HG03103 (cell line): Measurements from ENCODE around the gene GPR180.

ENCODE experiments used
- ATAC-seq: cut with Tn5 transposase; IDR thresholded peaks from one replicate; pipeline ENCODE4 v1.9.1; 2021; ENCODE audit warnings: low read depth; ENCODE audit not compliant: unreplicated experiment

Gene GPR180

DNA sequence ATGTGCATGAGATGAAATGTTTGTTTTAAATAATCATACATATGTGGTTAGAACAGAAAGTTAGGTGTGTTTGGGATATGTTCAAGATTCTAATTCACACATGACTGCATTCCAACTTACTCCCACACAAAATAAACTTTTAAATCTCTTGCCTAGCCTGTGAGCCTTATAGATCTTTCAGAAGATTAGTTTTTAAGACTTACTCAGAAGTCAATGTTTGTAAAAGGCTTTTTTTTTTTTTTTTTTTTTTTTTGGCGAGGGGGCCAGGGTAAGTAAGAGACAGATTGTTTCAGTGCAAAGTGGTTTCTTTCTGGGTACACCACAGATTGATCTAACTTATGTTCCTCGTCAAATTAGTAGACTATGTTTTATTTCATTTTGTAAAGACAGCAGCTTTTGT lies 39.1 kb downstream of the GPR180 start:
- ATAC-seq: no peak

DNA sequence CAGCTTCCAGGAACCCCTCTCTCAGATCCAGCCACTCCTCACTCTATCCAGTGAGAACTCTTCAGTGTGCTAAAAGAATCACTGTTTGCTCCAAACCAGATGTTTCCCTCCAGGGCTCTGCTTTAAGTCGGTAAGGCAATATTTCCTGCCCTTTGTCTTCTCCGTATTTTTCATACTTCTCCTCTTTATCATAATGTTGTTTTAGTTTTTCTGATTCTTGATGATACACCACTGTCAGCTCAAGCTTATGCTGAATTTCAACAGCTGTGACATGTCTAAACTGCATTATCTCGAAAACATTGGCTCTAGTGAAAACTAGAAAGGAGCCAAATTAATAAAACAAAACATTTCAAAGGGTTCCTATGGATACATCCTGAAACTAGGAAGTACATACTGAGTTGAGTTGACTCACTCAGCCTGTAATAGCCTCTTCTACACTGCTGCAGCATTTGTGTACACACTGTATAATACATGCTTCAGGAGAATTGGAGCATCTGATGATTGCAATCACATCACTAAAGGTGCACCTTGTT lies 39.8 kb downstream of the GPR180 start:
- no peak for ATAC-seq

GRCh38 chr13:94646904-94647303 lies 45.2 kb downstream of the GPR180 start:
- ATAC-seq: peak; percentile 83

- no peak for ATAC-seq
Observed at GRCh38 chr13:94656176-94656575, 54.5 kb downstream of the GPR180 start.

DNA sequence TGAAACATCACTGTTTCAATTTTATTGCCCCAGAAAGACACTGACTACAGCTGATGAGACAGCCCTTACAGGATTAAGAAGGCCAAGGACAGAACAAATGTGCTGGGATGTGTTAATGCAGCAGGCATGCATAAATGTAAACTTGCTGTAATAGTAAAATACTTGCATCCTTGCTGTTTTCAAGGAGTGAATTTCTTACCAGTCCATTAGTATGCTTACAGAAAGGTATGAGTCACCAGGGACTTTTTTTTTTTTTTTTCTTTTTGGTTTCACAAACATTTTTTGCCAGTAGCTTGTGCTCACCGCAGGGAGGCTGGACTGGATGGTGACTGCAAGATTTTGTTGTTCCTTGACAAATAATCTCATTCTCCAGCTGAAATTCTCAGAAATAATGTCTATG lies 55.1 kb downstream of the GPR180 start:
- peak; percentile 85 for ATAC-seq

DNA sequence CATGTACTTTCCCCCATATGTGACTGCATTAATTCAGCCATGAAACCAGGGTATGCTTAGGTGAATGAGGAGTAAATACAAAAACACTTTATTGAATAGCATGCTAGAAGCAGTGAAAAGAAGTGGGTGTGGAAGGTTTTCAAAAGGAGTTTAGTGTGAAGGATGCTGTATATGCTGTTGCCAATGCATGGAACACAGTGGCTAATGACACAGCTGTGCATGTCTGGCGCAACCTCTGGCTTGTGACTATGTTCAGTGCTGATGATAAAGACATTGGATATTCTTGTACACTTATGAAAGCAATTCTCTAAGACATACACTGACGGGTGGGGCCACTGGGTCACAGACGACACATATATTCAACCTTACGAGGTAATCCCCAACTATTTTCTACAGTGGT lies 55.5 kb downstream of the GPR180 start:
- ATAC-seq: peak; percentile 11

DNA sequence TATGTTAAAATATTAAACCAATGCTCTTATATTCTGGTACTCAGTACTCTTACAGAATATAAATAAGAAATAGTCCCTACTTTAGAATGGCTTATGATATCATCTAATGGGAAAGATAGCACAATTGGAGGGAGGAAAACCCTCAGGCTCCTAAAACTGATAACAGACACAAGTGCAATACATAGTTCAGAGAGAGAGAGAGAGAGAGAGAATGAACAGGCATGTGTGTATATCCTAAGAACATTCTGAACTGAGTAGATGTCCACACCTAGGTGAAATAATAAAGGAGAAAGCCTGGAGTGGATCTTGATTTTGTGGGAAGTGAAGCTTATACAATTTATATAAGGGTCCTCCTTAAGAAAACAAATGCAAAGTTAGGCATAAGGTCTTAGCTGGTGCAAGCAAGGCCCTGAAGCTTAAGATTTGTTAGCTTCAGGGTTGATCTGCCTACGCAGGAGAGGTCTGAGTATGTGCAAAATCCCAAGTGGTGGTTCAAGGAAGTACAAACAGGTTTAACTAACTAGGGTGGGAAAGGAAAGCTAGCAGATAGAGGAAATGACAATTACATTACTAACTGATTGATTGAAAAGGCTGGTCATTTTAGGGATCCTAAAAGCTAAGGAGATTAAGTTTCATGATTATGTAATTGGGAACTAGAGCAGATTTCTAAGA lies 57.4 kb downstream of the GPR180 start:
- no peak for ATAC-seq

- ATAC-seq: no peak
Observed at GRCh38 chr13:94659598-94659946, 57.9 kb downstream of the GPR180 start.

- no peak for ATAC-seq
Observed at GRCh38 chr13:94660695-94661326, 59.2 kb downstream of the GPR180 start.

DNA sequence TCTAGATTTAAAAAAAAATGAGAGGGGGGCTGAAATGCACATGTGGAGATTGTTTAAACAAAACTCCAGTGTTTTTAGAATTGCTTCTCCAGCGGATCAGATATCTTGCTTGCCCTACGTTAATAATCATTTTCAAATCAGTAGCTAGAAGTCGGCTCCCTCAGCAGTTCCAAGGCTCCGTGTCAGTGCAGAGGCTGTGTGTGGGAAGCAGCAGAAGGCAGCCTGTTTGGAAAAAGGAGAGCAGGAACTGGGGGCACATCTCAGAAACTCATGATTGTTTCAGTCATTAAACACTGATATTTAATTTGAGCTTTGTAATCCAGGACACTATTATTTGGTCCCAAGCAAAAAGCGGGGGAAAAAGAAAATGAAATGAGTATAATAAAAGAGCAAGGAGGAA lies 59.7 kb downstream of the GPR180 start:
- no peak for ATAC-seq

- no peak for ATAC-seq
Observed at GRCh38 chr13:94662274-94662945, 60.8 kb downstream of the GPR180 start.

DNA sequence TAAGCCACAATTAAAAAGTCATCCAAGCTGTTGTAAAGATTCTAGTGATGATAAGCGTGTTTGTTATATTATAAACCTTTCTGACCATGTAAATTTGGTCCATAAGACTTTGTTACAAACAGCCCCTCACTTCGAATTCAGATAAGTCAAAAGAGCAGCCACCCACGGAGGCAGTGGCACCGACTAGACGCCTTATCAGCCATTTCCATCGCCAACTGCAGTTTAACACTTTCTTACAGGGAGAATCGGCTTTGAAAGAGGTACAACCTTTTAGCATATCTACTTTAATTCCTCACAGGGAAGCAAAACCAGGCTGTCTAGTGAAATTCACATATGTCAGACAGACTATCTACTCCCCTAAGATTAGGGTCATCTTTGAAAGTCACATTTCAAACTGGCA lies 63.2 kb downstream of the GPR180 start:
- no peak for ATAC-seq

DNA sequence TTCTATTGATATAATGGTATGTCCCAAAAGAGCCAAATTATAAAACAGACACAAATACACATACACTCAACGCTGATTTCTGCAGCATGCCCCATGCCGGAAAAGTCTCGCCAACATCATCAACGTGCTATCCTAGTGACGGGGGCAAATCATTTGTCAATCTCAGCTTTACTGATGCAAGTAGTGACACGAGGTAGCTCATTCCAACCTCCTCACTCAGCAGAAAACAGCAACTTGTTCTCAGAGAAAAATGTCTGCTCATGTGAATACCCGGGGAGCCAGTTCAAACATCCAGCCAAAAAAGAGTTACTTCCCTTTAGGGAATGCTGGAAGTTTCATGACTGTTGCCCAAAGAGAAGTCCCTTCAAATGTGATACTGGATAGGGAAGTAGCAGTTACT lies 64.4 kb downstream of the GPR180 start:
- no peak for ATAC-seq

DNA sequence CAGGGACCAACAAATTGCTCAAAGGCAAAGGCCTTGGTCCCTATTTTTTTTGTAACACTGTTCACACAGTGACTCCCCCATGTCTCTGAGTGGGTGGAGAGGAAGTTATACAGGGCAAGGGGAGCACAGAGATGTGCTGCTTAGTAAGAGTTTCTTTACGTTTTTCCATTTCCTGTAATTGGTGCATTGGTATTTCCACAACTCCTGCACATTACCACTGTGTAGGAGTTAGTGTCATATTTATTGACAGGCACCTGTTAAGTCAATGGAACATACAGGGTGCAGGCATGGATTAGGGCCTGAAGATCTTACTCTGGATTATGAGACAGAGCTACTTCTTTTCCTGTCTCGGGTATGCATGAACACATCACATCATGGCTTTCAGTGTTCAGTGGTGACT lies 65.5 kb downstream of the GPR180 start:
- no peak for ATAC-seq

- ATAC-seq: no peak
Observed at GRCh38 chr13:94672400-94672799, 70.7 kb downstream of the GPR180 start.

DNA sequence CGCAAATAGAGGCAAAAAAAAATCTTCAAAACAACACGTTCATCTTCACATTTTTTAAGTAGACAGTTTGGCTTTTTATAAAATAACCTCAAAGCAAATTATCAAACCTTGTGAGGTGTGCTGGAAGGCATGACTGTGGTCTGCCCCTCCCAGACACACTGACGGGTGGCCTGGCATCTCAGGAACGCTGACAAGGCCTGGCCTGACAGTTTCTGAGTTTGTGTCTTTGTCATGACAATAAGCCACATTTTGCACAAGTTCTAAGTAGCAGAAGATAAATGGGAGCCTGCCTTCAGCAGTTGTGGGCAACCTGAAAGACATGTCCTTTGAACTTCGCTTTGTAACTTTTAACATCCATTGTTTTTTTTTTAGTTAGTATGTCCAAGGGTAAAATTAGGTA lies 72.2 kb downstream of the GPR180 start:
- no peak for ATAC-seq

- ATAC-seq: peak; percentile 92
Observed at GRCh38 chr13:94674609-94675348, 73.1 kb downstream of the GPR180 start.

DNA sequence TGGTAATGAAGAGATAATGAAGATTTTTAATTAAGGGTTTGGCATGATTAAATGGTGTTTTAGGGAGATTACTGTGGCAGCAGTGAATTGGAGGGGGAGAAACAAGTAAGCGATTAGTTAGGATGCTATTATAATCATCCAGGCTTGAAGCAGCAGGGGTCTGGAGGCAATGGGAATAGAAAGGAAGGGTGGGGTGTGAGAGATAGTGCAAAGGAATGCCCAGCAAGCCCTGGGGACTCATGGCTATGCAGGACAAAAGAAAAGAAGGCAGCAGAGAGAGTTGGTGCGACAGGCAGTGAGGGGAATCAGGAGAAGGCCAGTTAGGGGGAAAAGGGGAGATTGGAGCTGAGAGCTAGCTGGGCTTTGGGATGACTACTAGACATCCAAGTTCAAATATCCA lies 76.1 kb downstream of the GPR180 start:
- ATAC-seq: no peak

DNA sequence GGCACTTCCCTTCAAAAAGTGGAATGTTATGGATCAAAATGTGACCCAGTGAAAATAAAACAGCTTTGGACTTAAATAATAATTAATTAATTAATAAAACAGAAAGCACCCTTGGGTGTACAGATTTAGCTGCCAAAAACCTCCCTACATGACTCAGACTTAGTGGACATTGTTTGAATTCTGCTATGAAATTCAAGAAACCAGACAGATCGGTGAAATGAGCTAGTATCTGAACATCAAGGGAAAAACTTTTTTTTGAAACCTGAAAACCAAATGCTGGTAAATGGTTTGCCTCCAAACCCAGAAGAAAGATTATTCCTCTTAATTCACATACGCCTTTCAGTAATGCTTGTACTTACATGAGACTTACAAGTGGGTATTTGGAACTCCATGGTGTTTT lies 77.2 kb downstream of the GPR180 start:
- no peak for ATAC-seq

DNA sequence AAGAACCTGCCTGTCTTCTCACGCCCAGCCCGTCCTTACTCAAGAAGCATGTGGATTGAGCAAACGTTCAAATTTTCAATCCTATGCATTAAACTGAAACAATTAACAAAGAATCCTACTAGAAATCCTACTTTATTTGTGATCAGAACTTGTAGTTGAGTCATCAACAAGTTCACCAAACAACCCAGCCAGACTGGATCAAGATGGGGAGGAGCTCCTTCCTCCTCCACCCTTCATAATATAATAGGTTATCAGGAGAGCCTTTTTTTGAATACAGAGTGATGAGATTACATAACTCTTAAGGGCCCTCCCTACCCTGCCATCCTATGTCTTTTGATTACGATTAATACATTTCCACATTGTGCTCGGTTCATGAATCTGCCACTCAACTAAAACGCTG lies 78.0 kb downstream of the GPR180 start:
- no peak for ATAC-seq

GRCh38 chr13:94682229-94682628 lies 80.6 kb downstream of the GPR180 start:
- no peak for ATAC-seq
